Thoracic aorta (tissue), 2 donors: ENCODE measurements around the gene C2CD3. TPM values are rescaled to one million over a fixed set of nuclear protein-coding genes. Genes with fewer than 3 reads are reported as not detected.

ENCODE experiments used
- ATAC-seq: fragments of 150-250 bp; one replicate; pipeline ENCODE4 v1.8.0; 2017; ENCODE audit warnings: low read depth; ENCODE audit not compliant: insufficient number of reproducible peaks, low FRiP score
- DNase-seq: peaks from one replicate; pipeline ENCODE4 v3.0.0-alpha.2; 2020; ENCODE audit warnings: low spot score
- H3K27ac ChIP-seq, 2 donors: fragments of 200-600 bp; sonication (generic); 1 replicate in 1 of 2; 2 replicates in 1 of 2; pipeline ENCODE4 v1.5.1; 2016; ENCODE audit warnings: mild to moderate bottlenecking in 2 of 2, moderate library complexity in 2 of 2
- H3K27me3 ChIP-seq: fragments of 200-600 bp; sonication (generic); replicated peaks from 2 replicates; pipeline ENCODE4 v1.6.0; 2016; ENCODE audit warnings: mild to moderate bottlenecking; ENCODE audit not compliant: insufficient read depth
- H3K36me3 ChIP-seq: fragments of 200-600 bp; sonication (generic); one replicate; pipeline ENCODE4 v1.5.1; 2016
- H3K4me1 ChIP-seq, 2 donors: fragments of 200-600 bp; sonication (generic); 1 replicate in 1 of 2; 2 replicates in 1 of 2; pipeline versions ENCODE4 v1.5.1 to v1.6.0; 2016; ENCODE audit warnings: low read depth in 2 of 2, mild to moderate bottlenecking in 1 of 2; ENCODE audit not compliant: control insufficient read depth in 1 of 2
- H3K4me3 ChIP-seq: fragments of 200-600 bp; sonication (generic); 2 replicates; pipeline ENCODE4 v1.5.1; 2016; ENCODE audit warnings: mild to moderate bottlenecking
- H3K9me3 ChIP-seq: fragments of 200-600 bp; sonication (generic); 2 replicates; pipeline ENCODE4 v1.5.1; 2016
- CTCF ChIP-seq: fragments of 200-600 bp; sonication (generic); IDR thresholded peaks from one replicate; pipeline ENCODE4 v1.5.1; 2019; ENCODE audit warnings: antibody characterized with exemption
- total RNA-seq, 2 donors: library from RNA; depleted of rRNA; stranded (reverse); fragments of >200 nt; gene quantifications; one replicate each; pipeline versions ENCODE4 v1.1.0 to v1.2.3, GENCODE V29; 2016

Gene C2CD3
- total RNA-seq, 2 donors from 2014 or later, result 23.7 to 30.6 TPM

DNA sequence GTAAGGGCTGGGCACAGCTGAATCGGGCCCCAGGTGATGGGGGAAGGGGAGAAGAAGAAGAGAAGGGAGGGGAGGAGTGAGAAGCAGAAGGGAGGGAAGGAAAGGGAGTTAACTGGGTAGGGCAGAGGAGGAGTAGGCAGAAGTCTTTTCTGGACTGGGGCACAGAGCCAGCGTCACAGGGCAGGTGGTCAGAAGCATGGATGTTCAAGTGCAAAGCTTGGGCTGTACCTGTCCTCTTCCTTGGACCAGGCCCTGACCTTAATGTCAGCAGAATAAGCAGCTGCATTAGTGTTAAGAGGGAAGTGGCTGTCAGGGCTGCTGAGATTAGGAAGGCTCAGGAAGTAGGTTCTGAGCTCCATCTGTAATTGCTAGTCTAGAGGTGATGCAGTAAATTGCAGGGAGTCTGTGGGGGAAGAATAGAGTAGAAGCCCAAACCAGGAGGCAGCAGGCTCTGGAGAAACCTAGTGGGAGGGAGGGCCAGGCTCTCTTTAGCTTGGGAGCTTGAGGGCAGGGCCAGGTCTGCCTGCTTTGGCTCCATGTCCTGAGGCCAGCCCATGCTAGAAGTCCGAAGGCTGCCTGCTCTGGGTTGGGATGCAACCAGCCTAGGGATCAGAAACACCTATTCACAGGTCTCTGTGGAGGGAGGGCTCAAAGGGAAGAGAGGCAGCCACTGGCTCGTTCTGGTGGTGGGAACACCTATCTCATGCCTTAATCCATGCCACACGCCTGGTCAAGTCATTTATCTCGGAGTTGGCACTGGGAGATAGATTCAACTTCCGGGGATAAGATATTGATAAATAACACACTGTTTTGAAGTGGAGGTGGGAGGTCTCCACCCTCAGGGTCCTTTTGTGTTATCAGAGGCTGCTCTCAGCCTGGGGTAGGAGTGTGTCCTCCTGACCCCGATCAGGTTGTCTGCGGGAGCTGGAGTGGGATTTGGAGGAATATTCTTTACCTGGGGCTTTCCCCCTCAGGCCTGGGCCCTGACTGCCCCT is 160.2 kb downstream of the C2CD3 start:
- H3K36me3 ChIP-seq, result no peaks in the 10 kb centered on the region
- no peaks in the 10 kb centered on the region for H3K4me1 ChIP-seq
- TF ChIP-seq CTCF, result no peak
- no peak overlapping the region for H3K27ac ChIP-seq
- no peaks in the 10 kb centered on the region for H3K9me3 ChIP-seq
- no peak for ATAC-seq
- H3K27me3 ChIP-seq, result no peaks in the 10 kb centered on the region
- no peak for DNase-seq
- no peak overlapping the region for H3K4me3 ChIP-seq

DNA sequence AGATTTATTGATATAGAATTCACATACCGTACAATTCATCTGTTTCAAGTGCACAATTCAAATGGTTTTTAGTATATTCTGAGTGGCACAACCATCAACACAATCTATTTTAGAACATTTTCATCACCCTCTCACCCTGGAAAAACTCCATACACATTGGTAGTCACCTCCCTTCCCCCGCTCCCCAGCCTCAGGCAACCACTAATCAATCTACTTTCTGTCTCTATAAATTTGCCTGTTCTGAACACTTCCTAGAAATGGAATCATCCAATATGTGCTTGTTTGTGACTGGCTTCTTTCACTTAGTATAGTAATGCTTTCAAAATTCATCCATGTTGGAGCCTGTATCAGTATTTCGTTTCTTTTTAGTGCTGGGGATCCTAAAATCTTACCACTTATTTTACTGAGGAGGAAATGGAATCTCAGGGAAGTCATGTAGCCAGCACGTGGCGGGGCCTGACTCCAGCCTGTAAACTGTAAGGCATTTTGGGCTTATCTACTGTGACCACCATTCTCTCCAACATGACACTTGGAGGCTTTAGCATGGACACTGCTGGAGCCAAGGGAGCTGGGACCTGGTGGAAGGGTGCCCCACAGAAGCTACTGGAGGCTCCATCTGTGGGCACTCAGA is 161.0 kb downstream of the C2CD3 start:
- no peaks in the 10 kb centered on the region for H3K27me3 ChIP-seq

DNA sequence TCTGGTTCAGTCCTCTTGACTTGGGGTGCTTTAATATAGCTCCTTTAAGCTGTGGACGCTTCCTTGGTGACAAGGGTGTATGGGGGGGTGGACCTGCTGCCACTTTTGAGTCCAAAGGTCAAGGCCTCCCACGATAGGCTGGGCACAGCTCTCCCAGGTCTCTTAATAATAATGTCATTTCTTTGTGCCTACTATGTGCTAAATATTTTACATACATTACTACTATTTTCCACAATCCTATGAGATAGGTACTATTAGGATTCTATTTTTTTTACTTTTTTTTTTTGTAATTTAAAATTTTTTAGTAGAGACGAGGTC is 161.6 kb downstream of the C2CD3 start:
- no peak for DNase-seq
- Histone ChIP-seq H3K4me3 (no peak overlapping the region), H3K27me3 (no peaks in the 10 kb centered on the region), H3K4me1 (no peaks in the 10 kb centered on the region), H3K9me3 (no peaks in the 10 kb centered on the region), H3K27ac (no peak overlapping the region), H3K36me3 (no peaks in the 10 kb centered on the region)
- ATAC-seq, result no peak
- no peak for TF ChIP-seq CTCF

More for the DNA sequence above, 161.0 kb downstream of the C2CD3 start:
- ATAC-seq, result no peak
- TF ChIP-seq CTCF, result no peak
- Histone ChIP-seq H3K27ac (no peak overlapping the region), H3K4me3 (no peak overlapping the region), H3K4me1 (no peaks in the 10 kb centered on the region), H3K36me3 (no peaks in the 10 kb centered on the region), H3K9me3 (no peaks in the 10 kb centered on the region)
- DNase-seq, result no peak

DNA sequence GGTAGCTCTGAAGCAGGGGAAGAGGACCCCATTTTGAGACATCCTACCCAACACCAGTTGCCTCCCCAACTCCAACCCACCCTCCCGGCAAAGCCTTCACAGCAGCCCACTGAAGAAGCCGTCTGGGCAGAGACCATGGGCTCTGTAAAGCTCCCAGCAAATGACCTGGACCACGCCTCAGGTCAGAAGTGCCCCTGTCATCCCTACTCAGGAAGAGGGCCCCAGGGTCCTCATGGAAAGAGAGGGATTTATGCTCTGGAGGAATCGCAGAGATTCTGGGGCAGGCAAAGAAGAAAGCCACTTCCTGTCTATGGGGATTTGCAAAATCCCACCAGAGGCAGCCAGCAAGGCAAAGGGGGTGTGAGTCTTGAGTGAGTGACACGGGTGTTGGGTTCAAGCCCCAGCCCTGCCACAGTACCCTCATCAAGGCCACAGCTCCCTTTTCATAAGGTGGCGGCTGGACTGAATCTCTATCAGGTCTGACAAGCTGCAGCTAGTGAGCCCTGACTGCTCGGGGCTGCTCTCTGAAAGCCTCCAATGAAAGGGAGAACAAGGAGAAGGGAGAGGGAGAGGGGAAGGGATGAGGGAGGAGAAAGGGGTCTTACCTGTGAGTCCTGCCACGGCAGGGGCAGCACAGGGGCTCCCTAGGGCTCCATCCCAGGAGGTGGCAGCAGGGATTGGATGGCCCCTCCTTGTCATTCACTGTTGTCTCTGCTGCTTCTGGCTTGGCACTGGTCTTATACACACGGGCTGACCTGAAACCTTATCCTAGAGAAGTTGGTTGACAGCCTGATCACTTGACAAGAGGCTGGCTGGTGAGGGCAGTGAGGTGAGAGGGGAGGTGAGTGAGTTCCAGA is 162.2 kb downstream of the C2CD3 start, which contains the start of gene UCP3:
TSS of gene UCP3 (minus strand) at position 713 of the 857 bp plus-strand sequence. CDS start 2,043 bp downstream, outside the sequence.
- DNase-seq, result no peak

More for the DNA sequence above, 162.2 kb downstream of the C2CD3 start, which contains the start of gene UCP3:
- no peaks in the 10 kb centered on the region for H3K36me3 ChIP-seq
- no peak for ATAC-seq
- no peaks in the 10 kb centered on the region for H3K4me1 ChIP-seq
- no peaks in the 10 kb centered on the region for H3K9me3 ChIP-seq
- H3K4me3 ChIP-seq, result no peak within 1 kb of the TSS
- no peaks in the 10 kb centered on the region for H3K27me3 ChIP-seq
- H3K27ac ChIP-seq, result no peak within 1 kb of the TSS
- TF ChIP-seq CTCF, result no peak
